GM18508 (cell line): ENCODE measurements around the gene FHL5.
"Not testable (repeated sequence)": the region's sequence is repeated elsewhere in the genome, so short reads cannot be mapped to it uniquely, and the experiment has no call there.

Experiments used
- ATAC-seq: cut with Tn5 transposase; IDR thresholded peaks from one replicate; pipeline ENCODE4 v1.9.1; 2021; ENCODE audit warnings: moderate number of reproducible peaks; ENCODE audit not compliant: insufficient read depth, unreplicated experiment

The FHL5 gene

GRCh38 chr6:96608074-96608473 is 45.1 kb downstream of the FHL5 start:
- no peak for ATAC-seq

DNA sequence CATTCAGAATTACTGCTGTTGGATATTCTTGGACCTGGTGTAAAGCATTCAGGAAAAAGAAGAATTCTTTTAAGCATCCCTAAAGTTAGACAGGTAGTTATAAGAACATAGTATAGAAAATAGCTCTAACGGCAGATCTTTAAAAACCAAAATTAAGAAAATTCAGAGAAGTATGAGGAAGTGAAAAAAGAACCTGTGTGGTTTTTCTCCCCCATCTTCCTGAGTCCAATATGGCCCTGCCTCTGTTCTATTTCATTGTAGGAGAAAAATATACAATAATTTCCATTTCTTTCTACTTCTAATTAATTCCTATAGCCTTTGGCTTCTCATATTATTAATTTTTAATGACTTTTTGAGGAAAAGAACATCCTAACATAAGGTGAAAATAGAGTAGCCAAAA is 47.1 kb downstream of the FHL5 start:
- ATAC-seq, result peak; percentile 35

- ATAC-seq, result peak; percentile 81
These were observed 48.5 kb downstream of the FHL5 start for GRCh38 chr6:96611342-96611991.

- no peak for ATAC-seq
These were observed 50.5 kb downstream of the FHL5 start for GRCh38 chr6:96613291-96613999.

- ATAC-seq, result no peak
These were observed 57.9 kb downstream of the FHL5 start for GRCh38 chr6:96620851-96621250.

- no peak for ATAC-seq
These were observed 59.1 kb downstream of the FHL5 start for GRCh38 chr6:96621983-96622382.

GRCh38 chr6:96624957-96625356 is 62.0 kb downstream of the FHL5 start:
- ATAC-seq, result no peak

DNA sequence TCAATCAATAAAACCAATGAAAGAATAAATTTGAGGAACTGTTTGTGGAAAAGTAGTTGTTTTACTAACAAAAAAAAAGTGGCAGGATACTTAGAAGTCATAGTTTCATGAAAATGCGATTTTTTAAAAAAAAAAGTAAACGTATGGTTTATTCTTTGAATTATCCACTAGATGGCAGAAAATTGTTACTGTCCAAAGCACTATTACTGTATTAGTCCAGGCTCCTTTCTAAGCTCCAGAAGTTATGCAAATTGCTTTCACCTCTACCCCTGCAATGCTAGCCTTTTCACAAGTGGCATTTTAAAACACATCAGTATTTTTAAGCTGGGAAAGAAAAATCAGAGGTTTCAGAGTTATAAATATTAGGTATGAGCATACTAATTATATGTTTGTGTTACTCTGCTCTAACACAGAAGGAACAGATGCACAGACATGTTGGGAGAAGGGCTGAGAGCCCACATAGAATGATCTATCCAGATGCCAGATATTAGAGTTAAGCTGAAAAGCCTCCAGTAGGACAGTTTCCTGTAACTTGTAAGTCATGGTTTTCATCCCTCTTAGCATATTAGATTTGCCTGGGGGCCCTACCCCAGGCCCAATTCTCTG is 63.9 kb downstream of the FHL5 start:
- ATAC-seq, result no peak

- ATAC-seq, result no peak
These were observed 68.3 kb downstream of the FHL5 start for GRCh38 chr6:96631248-96631647.

DNA sequence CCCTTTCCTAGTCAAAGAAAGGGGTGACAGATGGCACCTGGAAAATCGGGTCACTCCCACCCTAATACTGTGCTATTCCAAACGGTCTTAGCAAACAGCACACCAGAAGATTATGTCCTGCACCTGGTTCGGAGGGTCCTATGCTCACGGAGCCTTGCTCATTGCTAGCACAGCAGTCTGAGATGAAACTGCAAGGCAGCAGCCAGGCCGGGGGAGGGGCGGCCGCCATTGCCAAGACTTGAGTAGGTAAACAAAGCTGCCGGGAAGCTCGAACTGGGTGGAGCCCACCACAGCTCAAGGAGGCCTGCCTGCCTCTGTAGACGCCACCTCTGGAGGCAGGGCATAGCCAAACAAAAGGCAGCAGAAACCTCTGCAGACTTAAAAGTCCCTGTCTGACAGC is 75.1 kb downstream of the FHL5 start:
- not testable (repeated sequence) for ATAC-seq

GRCh38 chr6:96645106-96645505 is 82.2 kb downstream of the FHL5 start:
- ATAC-seq, result no peak

DNA sequence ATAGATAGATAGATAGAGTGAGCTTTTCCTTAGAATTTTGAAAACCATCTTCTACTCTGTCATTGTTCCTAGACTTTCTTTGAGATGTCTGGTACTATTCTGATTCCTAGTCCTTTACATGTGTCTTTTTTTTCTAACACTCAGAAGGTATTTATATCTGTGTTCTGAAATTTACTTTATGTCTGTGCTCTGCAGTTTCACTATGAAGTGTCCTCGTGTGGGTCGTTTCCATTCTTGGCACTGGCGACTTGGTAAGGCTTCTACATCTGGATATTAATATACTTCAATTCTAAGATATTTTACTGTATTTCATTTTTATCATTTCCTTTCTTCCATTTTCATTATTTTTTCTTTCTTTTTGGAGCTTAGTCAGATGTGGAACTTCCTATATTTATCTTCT is 87.0 kb downstream of the FHL5 start:
- peak; percentile 63 for ATAC-seq

DNA sequence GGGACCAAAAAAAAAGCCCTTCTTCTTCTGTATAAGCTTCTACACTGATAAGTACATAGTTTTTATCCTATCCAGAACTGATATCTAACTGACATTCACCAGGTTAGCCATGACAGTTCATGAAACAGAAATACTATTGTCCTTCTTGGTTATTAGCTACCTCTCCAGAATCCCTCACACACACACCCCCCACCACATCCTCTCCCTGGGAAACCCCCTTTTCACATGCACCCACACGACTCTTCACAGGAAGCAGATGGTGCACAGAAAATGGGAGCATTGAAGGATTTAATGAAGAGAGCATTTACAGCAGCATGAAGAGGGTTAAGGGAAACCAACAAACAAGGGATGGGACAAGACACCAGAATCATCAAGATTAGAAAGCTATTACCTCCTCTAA is 88.9 kb downstream of the FHL5 start:
- no peak for ATAC-seq

DNA sequence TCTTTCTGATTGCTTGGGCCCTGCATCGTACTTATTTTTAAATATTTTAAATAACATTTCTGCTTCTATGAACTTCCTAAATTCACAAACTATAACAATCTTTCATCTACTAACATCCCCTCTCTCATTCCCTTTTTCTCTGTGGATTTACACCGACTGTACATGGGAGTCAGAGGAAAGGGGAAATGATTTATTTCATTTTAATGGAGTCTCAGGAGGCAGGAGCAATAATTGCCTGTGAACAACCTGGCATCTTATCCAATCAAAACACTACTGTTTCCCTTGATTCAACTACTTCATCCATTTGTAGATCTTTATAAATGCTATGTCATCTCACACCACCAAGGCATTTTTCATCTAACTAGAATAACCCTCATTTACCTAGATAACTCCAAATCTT is 89.6 kb downstream of the FHL5 start:
- ATAC-seq, result no peak

GRCh38 chr6:96653181-96653580 is 90.3 kb downstream of the FHL5 start:
- no peak for ATAC-seq

DNA sequence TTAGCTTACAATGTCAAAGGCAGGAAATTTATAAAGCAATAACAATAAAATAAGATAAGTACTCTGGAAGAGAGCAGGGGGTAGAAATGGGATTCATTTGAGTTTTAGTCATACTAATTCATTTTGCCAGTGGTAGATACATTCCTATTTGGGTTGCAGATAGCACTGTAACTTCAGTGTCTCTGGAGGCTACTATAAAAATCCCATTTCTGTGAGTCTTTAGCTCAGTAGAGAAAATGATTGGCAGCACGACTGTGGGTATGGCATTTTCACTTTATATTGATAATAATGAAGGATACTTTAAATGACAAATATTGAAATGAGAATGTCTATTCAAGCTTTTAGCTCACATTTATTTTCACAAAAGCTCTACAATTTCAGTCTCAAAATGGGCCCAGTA is 93.6 kb downstream of the FHL5 start:
- no peak for ATAC-seq

GRCh38 chr6:96657344-96657743 is 94.4 kb downstream of the FHL5 start:
- no peak for ATAC-seq

DNA sequence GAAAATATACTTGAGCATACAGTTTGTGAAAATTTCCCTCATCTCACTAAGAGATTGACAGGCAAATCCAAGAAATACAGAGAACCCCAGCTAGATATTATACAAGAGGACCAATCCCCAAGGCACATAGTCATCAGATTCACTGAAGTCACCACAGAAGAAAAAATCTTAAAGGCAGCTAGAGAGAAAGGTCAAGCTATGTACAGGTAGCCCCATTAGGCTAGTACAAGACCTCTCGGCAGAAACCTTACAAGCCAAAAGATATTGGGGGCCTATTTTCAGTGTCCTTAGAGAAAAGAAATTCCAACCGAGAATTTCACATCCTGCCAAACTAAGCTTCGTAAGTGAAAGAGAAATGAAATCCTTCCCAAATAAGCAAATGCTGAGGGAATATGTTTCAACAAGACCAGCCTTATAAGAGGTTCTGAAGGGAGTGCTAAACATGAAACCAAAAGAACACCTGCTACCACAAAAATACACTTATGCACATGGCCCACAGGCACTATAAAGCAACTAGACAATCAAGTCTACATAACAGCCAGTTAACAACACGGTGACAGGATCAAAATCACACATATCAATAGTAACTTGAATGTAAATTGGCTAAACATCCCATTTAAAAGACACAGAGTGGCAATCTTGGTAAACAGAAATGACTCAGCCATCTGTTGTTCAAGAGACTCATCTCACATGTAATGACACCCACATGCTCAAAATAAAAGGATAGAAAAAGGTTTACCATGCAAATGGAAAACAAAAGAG is 96.3 kb downstream of the FHL5 start:
- ATAC-seq, result no peak
